CD14-positive monocyte (primary cell): ENCODE measurements around the gene AQP9. TPM values are rescaled to one million over a fixed set of nuclear protein-coding genes. Genes with fewer than 3 reads are reported as not detected.

ENCODE experiments used
- DNase-seq, 3 donors: peaks; one replicate each; pipeline ENCODE4 v3.0.0-alpha.2; 2011 to 2022
- H2AFZ ChIP-seq: 2 replicates; pipeline ENCODE4 v1.6.0; 2012; ENCODE audit warnings: mild to moderate bottlenecking, low read depth, low read length, inconsistent platforms; ENCODE audit not compliant: insufficient read depth, poor library complexity, severe bottlenecking
- H3K27ac ChIP-seq, 2 donors: 1 replicate in 1 of 2; 2 replicates in 1 of 2; pipeline ENCODE4 v1.5.1; 2012 to 2013; ENCODE audit warnings: low read length in 2 of 2, control low read depth in 1 of 2, inconsistent platforms in 1 of 2, low read depth in 1 of 2, mild to moderate bottlenecking in 1 of 2
- H3K27me3 ChIP-seq, 2 donors: one replicate each; pipeline versions ENCODE4 v1.6.0 to v1.6.1; 2011 to 2013; ENCODE audit warnings: low read length in 2 of 2; ENCODE audit not compliant: control insufficient read depth in 2 of 2, insufficient read depth in 2 of 2
- H3K36me3 ChIP-seq, 2 donors: replicated peaks in 1 of 2; 1 replicate in 1 of 2; 2 replicates in 1 of 2; pipeline versions ENCODE4 v1.5.1 to v1.6.1; 2012 to 2013; ENCODE audit warnings: low read length in 2 of 2, control low read depth in 1 of 2, inconsistent platforms in 1 of 2, mild to moderate bottlenecking in 1 of 2; ENCODE audit not compliant: insufficient read depth in 2 of 2, control insufficient read depth in 1 of 2
- H3K4me1 ChIP-seq, 2 donors: 1 replicate in 1 of 2; 2 replicates in 1 of 2; pipeline versions ENCODE4 v1.5.1 to v1.6.1; 2012 to 2013; ENCODE audit warnings: low read length in 2 of 2, control low read depth in 1 of 2, inconsistent platforms in 1 of 2, mild to moderate bottlenecking in 1 of 2, moderate library complexity in 1 of 2; ENCODE audit not compliant: insufficient read depth in 2 of 2, control insufficient read depth in 1 of 2
- H3K4me2 ChIP-seq: replicated peaks from 2 replicates; pipeline ENCODE3; 2012; ENCODE audit warnings: low read length, moderate library complexity, mild to moderate bottlenecking; ENCODE audit not compliant: poor library complexity, severe bottlenecking; ENCODE audit errors: extremely low read depth
- H3K4me3 ChIP-seq, 3 experiments: fragments of 200-600 bp in 1 of 3; sonication (generic) in 1 of 3; replicated peaks in 1 of 3; 1 replicate in 2 of 3; 2 replicates in 1 of 3; pipeline ENCODE4 v1.5.1; 2011 to 2013; ENCODE audit warnings: low read length in 3 of 3, mild to moderate bottlenecking in 3 of 3, control low read depth in 2 of 3, low read depth in 2 of 3, inconsistent platforms in 1 of 3, moderate library complexity in 1 of 3
- H3K79me2 ChIP-seq: 2 replicates; pipeline ENCODE4 v1.6.0; 2012; ENCODE audit warnings: mild to moderate bottlenecking, control low read depth, inconsistent platforms, low read length, moderate library complexity; ENCODE audit not compliant: insufficient read depth
- H3K9ac ChIP-seq: 2 replicates; pipeline ENCODE4 v1.6.0; 2017; ENCODE audit warnings: low read length, mild to moderate bottlenecking; ENCODE audit not compliant: insufficient read depth, poor library complexity, severe bottlenecking
- H3K9me3 ChIP-seq, 2 donors: replicated peaks in 1 of 2; 1 replicate in 1 of 2; 2 replicates in 1 of 2; pipeline versions ENCODE4 v1.5.1 to v1.6.1; 2012 to 2013; ENCODE audit warnings: low read length in 2 of 2, control low read depth in 1 of 2; ENCODE audit not compliant: control insufficient read depth in 1 of 2, insufficient read depth in 1 of 2
- H4K20me1 ChIP-seq: 2 replicates; pipeline ENCODE4 v1.6.0; 2012; ENCODE audit warnings: mild to moderate bottlenecking, low read length, control low read depth, moderate library complexity; ENCODE audit not compliant: insufficient read depth
- H3K27ac Mint-ChIP-seq, 7 donors: one replicate each; pipeline ENCODE4 v1.8.0; 2020; ENCODE audit warnings: mild to moderate bottlenecking in 7 of 7, mixed read lengths in 7 of 7, moderate library complexity in 6 of 7, inconsistent platforms in 2 of 7
- H3K27me3 Mint-ChIP-seq, 3 donors: one replicate each; pipeline ENCODE4 v1.8.0; 2021 to 2022; ENCODE audit warnings: low read depth in 3 of 3, mild to moderate bottlenecking in 3 of 3, mixed read lengths in 3 of 3, moderate library complexity in 3 of 3, inconsistent platforms in 1 of 3
- H3K36me3 Mint-ChIP-seq, 2 donors: one replicate each; pipeline ENCODE4 v1.8.0; 2020; ENCODE audit warnings: mixed read lengths in 2 of 2, inconsistent platforms in 1 of 2, mild to moderate bottlenecking in 1 of 2
- H3K4me1 Mint-ChIP-seq: one replicate; pipeline ENCODE4 v1.8.0; 2020; ENCODE audit warnings: mild to moderate bottlenecking, mixed read lengths
- H3K4me3 Mint-ChIP-seq, 2 donors: one replicate each; pipeline ENCODE4 v1.8.0; 2020; ENCODE audit warnings: mild to moderate bottlenecking in 2 of 2, mixed read lengths in 2 of 2, moderate library complexity in 1 of 2
- H3K9me3 Mint-ChIP-seq, 7 donors: one replicate each; pipeline ENCODE4 v1.8.0; 2020 to 2022; ENCODE audit warnings: mixed read lengths in 7 of 7, mild to moderate bottlenecking in 6 of 7, moderate library complexity in 6 of 7, inconsistent platforms in 2 of 7
- CTCF ChIP-seq: fragments of 200-600 bp; IDR thresholded peaks from one replicate; pipeline ENCODE4 v1.8.0; 2022; ENCODE audit warnings: antibody characterized with exemption, mild to moderate bottlenecking
- WGBS: methylation state at CpG from one replicate; pipeline ENCODE4 v1.1.5; 2013; ENCODE audit warnings: missing lambda C conversion rate; ENCODE audit not compliant: insufficient coverage; 5-methylcytosine and 5-hydroxymethylcytosine counted together
- intact Hi-C, 2 donors: fragments of 100-400 bp; cut with micrococcal nuclease; formaldehyde crosslinking; loops; one replicate each; pipeline versions ENCODE4 v1.15.0 to v1.15.1; 2023
- polyA plus RNA-seq, 3 donors: library from polyadenylated mRNA; depleted of rRNA in 1 of 3; unstranded in 2 of 3; stranded (reverse) in 1 of 3; fragments of 300-500 nt in 2 of 3; fragments of >200 nt in 1 of 3; fragmentation: Illumina TruSeq in 2 of 3; gene quantifications; 1 replicate in 2 of 3; 2 replicates in 1 of 3; pipeline ENCODE4 v1.2.3, GENCODE V29; 2012 to 2021

Gene AQP9
- polyA plus RNA-seq, 3 donors, result 35.6 to 141 (median 112) TPM

GRCh38 chr15:58217460-58217859 is 79.3 kb downstream of the AQP9 start:
- no peak overlapping the region for H3K4me3 ChIP-seq
- no peak for DNase-seq
- H3K36me3 ChIP-seq, result no peaks in the 10 kb centered on the region
- H3K4me3 Mint-ChIP-seq, result no peak overlapping the region
- no peaks in the 10 kb centered on the region for H3K27me3 ChIP-seq
- intact Hi-C loops, result loop anchor here in 1 of 2 donors (10.0 kb wide), 1 partner anchor 63 kb away; no protein-coding TSS in a partner anchor
- H3K4me1 ChIP-seq, result peaks cover 0 to 3% of the 10 kb centered on the region in 2 donors
- no peak overlapping the region for H3K9ac ChIP-seq
- H3K27ac Mint-ChIP-seq, result no peak overlapping the region
- no peaks in the 10 kb centered on the region for H3K9me3 ChIP-seq
- no peaks in the 10 kb centered on the region for H3K36me3 Mint-ChIP-seq
- H3K27me3 Mint-ChIP-seq, result peaks cover 1 to 2% (median 1%) of the 10 kb centered on the region in 3 donors
- no peaks in the 10 kb centered on the region for H3K79me2 ChIP-seq
- no peak overlapping the region for H3K4me2 ChIP-seq
- no peaks in the 10 kb centered on the region for H4K20me1 ChIP-seq
- H2AFZ ChIP-seq, result no peak overlapping the region
- no peaks in the 10 kb centered on the region for H3K9me3 Mint-ChIP-seq
- H3K4me1 Mint-ChIP-seq, result peaks cover 10% of the 10 kb centered on the region
- 96% methylated on average over 2 of the region's 4 CpGs for WGBS
- TF ChIP-seq CTCF, result no peak
- no peak overlapping the region for H3K27ac ChIP-seq

- Histone ChIP-seq H3K9ac (no peak overlapping the region), H3K4me3 (no peak overlapping the region), H3K27ac (no peak overlapping the region), H3K4me2 (no peak overlapping the region), H3K27me3 (no peaks in the 10 kb centered on the region), H3K79me2 (no peaks in the 10 kb centered on the region), H3K36me3 (no peaks in the 10 kb centered on the region), H3K9me3 (no peaks in the 10 kb centered on the region), H2AFZ (no peak overlapping the region), H4K20me1 (no peaks in the 10 kb centered on the region), H3K4me1 (no peaks in the 10 kb centered on the region)
- WGBS, result 19% methylated on average over 2 of the region's 3 CpGs
- no peaks in the 10 kb centered on the region for H3K4me1 Mint-ChIP-seq
- TF ChIP-seq CTCF, result peak; percentile 84
- H3K27me3 Mint-ChIP-seq, result peaks cover 0 to 2% (median 1%) of the 10 kb centered on the region in 3 donors
- intact Hi-C loops, result no loop called here
- no peaks in the 10 kb centered on the region for H3K36me3 Mint-ChIP-seq
- H3K4me3 Mint-ChIP-seq, result no peak overlapping the region
- H3K27ac Mint-ChIP-seq, result no peak overlapping the region
- DNase-seq, result peak; percentile 36 to 60 (median 60)
- H3K9me3 Mint-ChIP-seq, result no peaks in the 10 kb centered on the region
These were observed 83.5 kb downstream of the AQP9 start for GRCh38 chr15:58221591-58222241.
